HepG2 (cell line): Measurements from ENCODE around the gene GDI1. TPM values are rescaled to one million over a fixed set of nuclear protein-coding genes. Genes with fewer than 3 reads are reported as not detected.

Source experiments
- AHDC1 ChIP-seq: sonication (generic); formaldehyde crosslinking; IDR thresholded peaks from 2 replicates; pipeline ENCODE4 v1.5.1; 2020; ENCODE audit warnings: mild to moderate bottlenecking, missing genetic modification reagents, borderline replicate concordance
- ATF3 ChIP-seq: sonication (generic); formaldehyde crosslinking; IDR thresholded peaks from 2 replicates; pipeline ENCODE4 v1.4.0; 2020; ENCODE audit warnings: missing genetic modification reagents
- CENPBD1 ChIP-seq: sonication (generic); formaldehyde crosslinking; IDR thresholded peaks from 2 replicates; pipeline ENCODE4 v1.8.0; 2022; ENCODE audit warnings: missing genetic modification reagents, low read depth, mild to moderate bottlenecking, borderline replicate concordance
- CREB1 ChIP-seq, 2 experiments: fragments of 450-650 bp in 1 of 2; IDR thresholded peaks; 2 replicates each; pipeline ENCODE4 v1.6.1; 2016 to 2017; ENCODE audit warnings: control low read depth in 1 of 2, mild to moderate bottlenecking in 1 of 2, missing compliant biosample characterization in 1 of 2, missing genetic modification characterization in 1 of 2
- ELF3 ChIP-seq: IDR thresholded peaks from 2 replicates; pipeline ENCODE4 v1.6.1; 2016; ENCODE audit warnings: missing genetic modification reagents, missing compliant biosample characterization
- GMEB2 ChIP-seq: IDR thresholded peaks from 2 replicates; pipeline ENCODE4 v1.6.1; 2016; ENCODE audit warnings: missing biosample characterization, missing genetic modification reagents, low read depth
- HINFP ChIP-seq: sonication (generic); formaldehyde crosslinking; IDR thresholded peaks from 2 replicates; pipeline ENCODE4 v1.4.0; 2020; ENCODE audit warnings: low read depth, mild to moderate bottlenecking, missing genetic modification reagents
- KDM5B ChIP-seq: sonication (generic); formaldehyde crosslinking; IDR thresholded peaks from 2 replicates; pipeline ENCODE4 v1.4.0; 2020; ENCODE audit warnings: missing genetic modification reagents, mild to moderate bottlenecking, borderline replicate concordance
- ZBTB37 ChIP-seq: sonication (generic); formaldehyde crosslinking; IDR thresholded peaks from 2 replicates; pipeline ENCODE4 v1.4.0; 2020; ENCODE audit warnings: mild to moderate bottlenecking, missing genetic modification reagents
- ZNF501 ChIP-seq: sonication (generic); formaldehyde crosslinking; IDR thresholded peaks from 2 replicates; pipeline ENCODE4 v1.5.1; 2020; ENCODE audit warnings: mild to moderate bottlenecking, moderate library complexity, missing genetic modification reagents
- ZNF510 ChIP-seq: sonication (generic); formaldehyde crosslinking; IDR thresholded peaks from 2 replicates; pipeline ENCODE4 v1.4.0; 2020; ENCODE audit warnings: low read depth, mild to moderate bottlenecking, missing genetic modification reagents
- ZNF678 ChIP-seq: sonication (generic); formaldehyde crosslinking; IDR thresholded peaks from 2 replicates; pipeline ENCODE4 v1.4.0; 2020; ENCODE audit warnings: mild to moderate bottlenecking, missing genetic modification reagents
- polyA plus RNA-seq, 8 experiments: library from polyadenylated mRNA; depleted of rRNA in 3 of 8; stranded (reverse) in 7 of 8; unstranded in 1 of 8; fragments of >200 nt; fragmentation: Illumina TruSeq in 4 of 8; extraction: Trizol in 4 of 8; gene quantifications; 2 replicates each; pipeline versions ENCODE4 v1.2.1 to v1.2.3, GENCODE V29; 2011 to 2016; ENCODE audit warnings: low read depth in 4 of 8, missing spikeins in 1 of 8, mixed read lengths in 1 of 8; ENCODE audit not compliant: insufficient read depth in 1 of 8
- total RNA-seq, 5 experiments: library from RNA; depleted of rRNA; stranded (reverse); fragments of >200 nt; fragmentation: Illumina TruSeq; extraction: Trizol; gene quantifications; 2 replicates each; pipeline ENCODE4 v1.2.3, GENCODE V29; 2016; ENCODE audit warnings: low read depth in 1 of 5

GDI1 gene
- total and polyA plus RNA-seq, 2 of the 13 experiments (the other 11 are each of a cell fraction or from before 2014, with no cell fraction given), result 17.4 to 105 TPM

- TF ChIP-seq AHDC1 (CRISPR knock-in tag) (no peak), ZNF678 (no peak), ATF3 (no peak), ZNF510 (CRISPR knock-in tag) (no peak), ZBTB37 (CRISPR knock-in tag) (no peak), KDM5B (0 out of 2 replicates have a peak, but pooled peaks have one; percentile 16), CENPBD1 (no peak), HINFP (CRISPR knock-in tag) (no peak), ELF3 (CRISPR knock-in tag) (no peak), ZNF501 (CRISPR knock-in tag) (no peak), GMEB2 (CRISPR knock-in tag) (no peak), CREB1 (IDR thresholded peaks at IDR 0.05) (peak; percentile 80; the same call in 1 of the 2 replicates), CREB1 (CRISPR knock-in tag; IDR thresholded peaks at IDR 0.05) (no peak)
Observed at GRCh38 chrX:154443992-154444754, 7.2 kb downstream of the GDI1 start, which contains the start of gene FAM50A (continued).
